Activated naive CD8-positive, alpha-beta T cell treated with anti-CD3 and anti-CD28 coated beads, Interleukin-2, amount 50 U/mL, for 24 hours (primary cell): ENCODE data around the gene CAMKK1.

Source experiments
- ATAC-seq: fragments of 150-1000 bp; cut with Tn5 transposase; one replicate; pipeline ENCODE4 v1.10.0; 2021
- DNase-seq: peaks from one replicate; pipeline ENCODE4 v3.0.0; 2021
- H3K27ac Mint-ChIP-seq: one replicate; pipeline ENCODE4 v1.8.0; 2021; ENCODE audit warnings: mild to moderate bottlenecking, mixed read lengths
- H3K27me3 Mint-ChIP-seq: one replicate; pipeline ENCODE4 v1.8.0; 2021; ENCODE audit warnings: mixed read lengths
- H3K36me3 Mint-ChIP-seq: one replicate; pipeline ENCODE4 v1.8.0; 2021; ENCODE audit warnings: low read depth, mixed read lengths
- H3K4me1 Mint-ChIP-seq: one replicate; pipeline ENCODE4 v1.8.0; 2021; ENCODE audit warnings: mixed read lengths
- H3K4me3 Mint-ChIP-seq: one replicate; pipeline ENCODE4 v1.8.0; 2021; ENCODE audit warnings: mild to moderate bottlenecking, moderate library complexity, mixed read lengths
- H3K9me3 Mint-ChIP-seq: one replicate; pipeline ENCODE4 v1.8.0; 2021; ENCODE audit warnings: mixed read lengths

The CAMKK1 gene

GRCh38 chr17:3815122-3815521 lies 77.7 kb downstream of the CAMKK1 start:
- no peak for ATAC-seq
- Mint-ChIP-seq H3K4me1 (peaks cover 4% of the 10 kb centered on the region), H3K27ac (no peak overlapping the region), H3K4me3 (no peak overlapping the region), H3K9me3 (no peaks in the 10 kb centered on the region), H3K36me3 (peaks cover 44% of the 10 kb centered on the region), H3K27me3 (no peaks in the 10 kb centered on the region)
- no peak for DNase-seq

GRCh38 chr17:3814361-3814760 lies 78.5 kb downstream of the CAMKK1 start:
- no peak for DNase-seq
- ATAC-seq, result no peak
- Mint-ChIP-seq H3K4me3 (no peak overlapping the region), H3K9me3 (no peaks in the 10 kb centered on the region), H3K4me1 (peaks cover 12% of the 10 kb centered on the region), H3K36me3 (peaks cover 48% of the 10 kb centered on the region), H3K27ac (no peak overlapping the region), H3K27me3 (no peaks in the 10 kb centered on the region)

GRCh38 chr17:3813171-3813570 lies 79.7 kb downstream of the CAMKK1 start:
- no peaks in the 10 kb centered on the region for H3K9me3 Mint-ChIP-seq
- no peaks in the 10 kb centered on the region for H3K27me3 Mint-ChIP-seq
- no peak overlapping the region for H3K27ac Mint-ChIP-seq
- H3K4me1 Mint-ChIP-seq, result peaks cover 22% of the 10 kb centered on the region
- DNase-seq (no peak), ATAC-seq (no peak)
- H3K4me3 Mint-ChIP-seq, result no peak overlapping the region
- peaks cover 46% of the 10 kb centered on the region for H3K36me3 Mint-ChIP-seq

- Mint-ChIP-seq H3K9me3 (no peaks in the 10 kb centered on the region), H3K4me3 (no peak overlapping the region), H3K27ac (no peak overlapping the region), H3K36me3 (peaks cover 48% of the 10 kb centered on the region), H3K27me3 (no peaks in the 10 kb centered on the region), H3K4me1 (peaks cover 25% of the 10 kb centered on the region)
- ATAC-seq, result no peak
- no peak for DNase-seq
Observed at GRCh38 chr17:3812771-3813170, 80.1 kb downstream of the CAMKK1 start.

GRCh38 chr17:3812284-3812683 lies 80.6 kb downstream of the CAMKK1 start:
- Mint-ChIP-seq H3K27ac (no peak overlapping the region), H3K9me3 (no peaks in the 10 kb centered on the region), H3K27me3 (no peaks in the 10 kb centered on the region), H3K36me3 (peaks cover 52% of the 10 kb centered on the region), H3K4me3 (no peak overlapping the region), H3K4me1 (peaks cover 25% of the 10 kb centered on the region)
- no peak for DNase-seq
- ATAC-seq, result no peak
